Upper lobe of left lung (tissue), 6 donors: ENCODE results near the gene GPR180. TPM values are rescaled to one million over a fixed set of nuclear protein-coding genes. Genes with fewer than 3 reads are reported as not detected.

Experiments
- ATAC-seq, 2 donors: fragments of 200-7000 bp; cut with Tn5 transposase; one replicate each; pipeline ENCODE4 v1.9.1; 2022; ENCODE audit warnings: mild to moderate bottlenecking in 2 of 2, moderate library complexity in 2 of 2; ENCODE audit not compliant: low FRiP score in 2 of 2
- DNase-seq, 2 donors: peaks; one replicate each; pipeline ENCODE4 v3.0.0-alpha.2; 2019 to 2020
- H3K27ac ChIP-seq, 4 donors: fragments of 200-600 bp; sonication (generic); one replicate each; pipeline ENCODE4 v1.5.1; 2016 to 2019
- H3K27me3 ChIP-seq, 4 donors: fragments of 200-600 bp; sonication (generic); one replicate each; pipeline ENCODE4 v1.5.1; 2017 to 2019
- H3K36me3 ChIP-seq, 4 donors: fragments of 200-600 bp; sonication (generic); one replicate each; pipeline ENCODE4 v1.5.1; 2016 to 2019
- H3K4me1 ChIP-seq, 4 donors: fragments of 200-600 bp; sonication (generic); one replicate each; pipeline ENCODE4 v1.5.1; 2018 to 2019
- H3K4me3 ChIP-seq, 4 donors: fragments of 200-600 bp; sonication (generic); one replicate each; pipeline ENCODE4 v1.5.1; 2017 to 2019; ENCODE audit warnings: mild to moderate bottlenecking in 2 of 4, moderate library complexity in 1 of 4
- H3K9me3 ChIP-seq, 4 donors: fragments of 200-600 bp; sonication (generic); one replicate each; pipeline ENCODE4 v1.5.1; 2018 to 2019
- CTCF ChIP-seq, 6 experiments: fragments of 450-650 bp in 4 of 6; fragments of 200-600 bp in 2 of 6; sonication (generic) in 2 of 6; IDR thresholded peaks; one replicate each; pipeline ENCODE4 v1.5.1; 2016 to 2019; ENCODE audit warnings: antibody characterized with exemption in 6 of 6
- EP300 ChIP-seq, 4 donors: sonication (generic); formaldehyde crosslinking; IDR thresholded peaks; one replicate each; pipeline ENCODE4 v1.5.1; 2017; ENCODE audit warnings: antibody characterized with exemption in 4 of 4, control low read depth in 2 of 4
- POLR2A ChIP-seq, 4 donors: fragments of 450-650 bp; IDR thresholded peaks; one replicate each; pipeline ENCODE4 v1.5.1; 2016 to 2017; ENCODE audit warnings: antibody characterized with exemption in 4 of 4, mild to moderate bottlenecking in 2 of 4
- POLR2AphosphoS5 ChIP-seq, 2 donors: sonication (generic); formaldehyde crosslinking; IDR thresholded peaks; one replicate each; pipeline ENCODE4 v1.5.1; 2017; ENCODE audit warnings: antibody characterized with exemption in 2 of 2
- WGBS, 2 donors: methylation state at CpG; one replicate each; pipeline ENCODE4 v1.1.5; 2017 to 2018; 5-methylcytosine and 5-hydroxymethylcytosine counted together
- total RNA-seq, 6 donors: library from RNA; depleted of rRNA in 4 of 6; stranded (reverse); fragments of >200 nt in 4 of 6; gene quantifications; one replicate each; pipeline versions ENCODE4 v1.1.0 to v1.2.1, GENCODE V29; 2016 to 2021
- donor health status: DM: no; HTN: no; CAD: no; lungs with moderate emphysema.
- donor health status: DM: no; HTN: yes; CAD: no; lungs with severe emphysema.

GPR180 gene
- total RNA-seq, 6 donors from 2014 or later = 1.6 to 12.2 (median 3.3) TPM

- no peak for ATAC-seq
- no peaks in the 10 kb centered on the region for H3K9me3 ChIP-seq
- DNase-seq = no peak
- 62 to 68% methylated on average over 3 of the region's 3 CpGs for WGBS, 2 donors
- TF ChIP-seq EP300 (IDR thresholded peaks at IDR 0.05) = no peak
- no peak for TF ChIP-seq POLR2AphosphoS5 (IDR thresholded peaks at IDR 0.05)
- TF ChIP-seq POLR2A (IDR thresholded peaks at IDR 0.05) = no peak
- TF ChIP-seq CTCF (IDR thresholded peaks at IDR 0.05) = no peak
- H3K27ac ChIP-seq = no peak overlapping the region
- no peaks in the 10 kb centered on the region for H3K27me3 ChIP-seq
- H3K36me3 ChIP-seq = no peaks in the 10 kb centered on the region
- H3K4me1 ChIP-seq = no peaks in the 10 kb centered on the region
- H3K4me3 ChIP-seq = no peak overlapping the region
Measured at GRCh38 chr13:94556621-94557020, 45.0 kb upstream of the GPR180 start.

DNA sequence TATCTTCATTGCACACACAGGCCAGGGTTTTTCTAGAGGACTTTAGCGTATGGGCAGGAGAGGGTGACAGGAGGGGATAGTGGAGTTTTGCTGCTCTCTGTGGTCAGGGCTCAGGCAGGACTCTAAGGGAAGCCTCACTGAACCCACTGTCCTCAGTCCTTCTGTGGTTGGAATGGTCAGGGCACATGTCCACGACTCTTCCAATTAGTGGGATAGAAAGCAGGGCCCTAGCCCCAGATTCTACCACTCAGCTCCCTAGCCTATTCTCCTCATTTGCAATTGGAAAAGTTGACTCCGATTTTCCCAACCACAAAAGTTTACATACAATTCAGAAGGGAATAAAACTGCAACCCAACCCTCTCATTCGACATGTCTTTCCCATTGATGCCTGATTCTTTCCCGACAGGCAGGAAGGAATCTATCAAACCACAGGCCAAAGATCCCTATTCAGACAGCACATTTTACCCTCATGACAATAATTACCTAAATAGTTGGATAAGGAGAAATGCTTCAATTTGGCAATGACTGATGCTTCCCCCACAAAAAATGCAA, 43.9 kb upstream of the GPR180 start:
- no peak for DNase-seq
- H3K36me3 ChIP-seq = peaks cover 0 to under 1% (median 0%) of the 10 kb centered on the region in 4 donors

GRCh38 chr13:94558716-94559115, 42.9 kb upstream of the GPR180 start:
- 63 to 83% methylated on average over 6 of the region's 6 CpGs for WGBS, 2 donors
- no peak overlapping the region for H3K27ac ChIP-seq
- peaks cover 0 to 5% (median 0%) of the 10 kb centered on the region in 4 donors for H3K36me3 ChIP-seq
- H3K4me1 ChIP-seq = no peaks in the 10 kb centered on the region
- no peak overlapping the region for H3K4me3 ChIP-seq
- DNase-seq (no peak), ATAC-seq (no peak)
- H3K9me3 ChIP-seq = no peaks in the 10 kb centered on the region
- no peak for TF ChIP-seq POLR2AphosphoS5 (IDR thresholded peaks at IDR 0.05)
- TF ChIP-seq POLR2A (IDR thresholded peaks at IDR 0.05) = no peak
- TF ChIP-seq EP300 (IDR thresholded peaks at IDR 0.05) = no peak
- no peak for TF ChIP-seq CTCF (IDR thresholded peaks at IDR 0.05)
- H3K27me3 ChIP-seq = no peaks in the 10 kb centered on the region

More for the DNA sequence above, 43.9 kb upstream of the GPR180 start:
- 75 to 76% methylated on average over 5 of the region's 5 CpGs for WGBS, 2 donors
- no peak for ATAC-seq
- Histone ChIP-seq H3K27me3 (no peaks in the 10 kb centered on the region), H3K4me3 (no peak overlapping the region), H3K9me3 (no peaks in the 10 kb centered on the region), H3K27ac (no peak overlapping the region), H3K4me1 (no peaks in the 10 kb centered on the region)
- TF ChIP-seq CTCF (IDR thresholded peaks at IDR 0.05) = no peak
- TF ChIP-seq EP300 (IDR thresholded peaks at IDR 0.05) = no peak
- TF ChIP-seq POLR2A (IDR thresholded peaks at IDR 0.05) = no peak
- TF ChIP-seq POLR2AphosphoS5 (IDR thresholded peaks at IDR 0.05) = no peak

DNA sequence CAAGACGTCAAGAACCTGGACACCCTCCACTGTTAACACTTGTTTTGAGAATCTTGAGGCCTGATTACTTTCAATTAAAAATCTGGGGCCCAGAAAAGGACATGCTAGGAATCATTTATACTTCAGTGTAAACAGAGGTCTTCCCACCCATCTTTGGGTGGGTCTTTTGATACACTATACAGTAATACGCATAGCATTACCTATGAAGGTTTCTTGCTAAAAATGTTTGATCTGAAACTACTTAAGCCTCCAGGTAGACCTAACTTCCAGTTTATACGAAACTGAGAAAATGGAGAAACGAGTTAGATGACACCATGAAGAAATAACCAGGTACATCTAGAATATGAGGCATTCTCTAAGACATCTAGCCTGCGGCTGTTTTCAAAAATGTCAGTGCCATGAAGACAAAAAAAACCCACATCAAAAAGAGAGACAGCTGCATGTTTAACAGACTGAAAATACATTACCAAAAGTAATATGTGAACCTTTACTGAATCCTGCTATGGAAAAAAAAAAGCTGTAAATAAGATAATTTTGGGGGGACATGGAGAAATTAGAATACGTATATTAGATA, 42.3 kb upstream of the GPR180 start:
- TF ChIP-seq POLR2A (IDR thresholded peaks at IDR 0.05) (no peak), EP300 (IDR thresholded peaks at IDR 0.05) (no peak), CTCF (IDR thresholded peaks at IDR 0.05) (no peak)
- DNase-seq = no peak
- Histone ChIP-seq H3K27ac (no peak overlapping the region), H3K36me3 (peaks cover 0 to 5% (median 0%) of the 10 kb centered on the region in 4 donors), H3K27me3 (no peaks in the 10 kb centered on the region), H3K4me1 (no peaks in the 10 kb centered on the region), H3K4me3 (no peak overlapping the region), H3K9me3 (no peaks in the 10 kb centered on the region)
- 87 to 91% methylated on average over 6 of the region's 6 CpGs for WGBS, 2 donors
- no peak for ATAC-seq

- Histone ChIP-seq H3K9me3 (no peaks in the 10 kb centered on the region), H3K4me1 (no peaks in the 10 kb centered on the region), H3K36me3 (peaks cover 0 to 5% (median 0%) of the 10 kb centered on the region in 4 donors), H3K27me3 (no peaks in the 10 kb centered on the region), H3K27ac (no peak overlapping the region), H3K4me3 (no peak overlapping the region)
- 75 to 84% methylated on average over 2 of the region's 2 CpGs for WGBS, 2 donors
- ATAC-seq (no peak), DNase-seq (no peak)
- TF ChIP-seq EP300 (IDR thresholded peaks at IDR 0.05) (no peak), CTCF (IDR thresholded peaks at IDR 0.05) (no peak), POLR2A (IDR thresholded peaks at IDR 0.05) (no peak)
Measured at GRCh38 chr13:94560116-94560515, 41.5 kb upstream of the GPR180 start.
